Measurements from ENCODE around the gene RXRA. TPM values are rescaled to one million over a fixed set of nuclear protein-coding genes. Genes with fewer than 3 reads are reported as not detected.

RXRA gene
- total RNA-seq, 1 donor from 2014 or later, result 90.8 TPM

- DNase-seq, result no peak
- ATAC-seq, result no peak
- intact Hi-C loops (cut with micrococcal nuclease), result no loop called here
Measured at GRCh38 chr9:134483361-134484184, 157.3 kb downstream of the RXRA start.

- intact Hi-C loops (cut with micrococcal nuclease), result no loop called here
- ATAC-seq (no peak), DNase-seq (no peak)
Measured at GRCh38 chr9:134484479-134484878, 158.2 kb downstream of the RXRA start.

GRCh38 chr9:134485653-134486052, 159.4 kb downstream of the RXRA start:
- ATAC-seq (no peak), DNase-seq (no peak)
- intact Hi-C loops (cut with micrococcal nuclease), result no loop called here

GRCh38 chr9:134486143-134486591, 159.9 kb downstream of the RXRA start:
- DNase-seq (no peak), ATAC-seq (no peak)
- intact Hi-C loops (cut with micrococcal nuclease), result no loop called here

GRCh38 chr9:134486596-134486995, 160.3 kb downstream of the RXRA start:
- DNase-seq (no peak), ATAC-seq (no peak)
- intact Hi-C loops (cut with micrococcal nuclease), result no loop called here

Small RNA genes within 50 kb of the gene (microRNA-seq; reads per million reads assigned to microRNA genes)
- not detected for gene MIR4669 (ENCODE audit: borderline number of aligned reads)

Other genes with a start within 250 kb of the RXRA start
- 19.6 TPM for gene WDR5, start 190.4 kb upstream of the RXRA start, total RNA-seq
- gene RNU6ATAC, start 161.9 kb upstream of the RXRA start, total RNA-seq, result 94.3 TPM